Loucy (cell line): Measurements from ENCODE around the gene KDM4E.

Experiments
- EZH2phosphoT487 ChIP-seq: fragments of 200-600 bp; IDR thresholded peaks from 2 replicates; pipeline ENCODE4 v1.6.1; 2018; ENCODE audit warnings: antibody characterized with exemption, mild to moderate bottlenecking, moderate library complexity, borderline replicate concordance
- TF ChIP-seq, protein P1 (sequence below): fragments of 200-600 bp; sonication (generic); conservative IDR thresholded peaks from 2 replicates; pipeline ENCODE4 v1.5.1; 2014; ENCODE audit warnings: mild to moderate bottlenecking, antibody characterized with exemption, low read length

DNA sequence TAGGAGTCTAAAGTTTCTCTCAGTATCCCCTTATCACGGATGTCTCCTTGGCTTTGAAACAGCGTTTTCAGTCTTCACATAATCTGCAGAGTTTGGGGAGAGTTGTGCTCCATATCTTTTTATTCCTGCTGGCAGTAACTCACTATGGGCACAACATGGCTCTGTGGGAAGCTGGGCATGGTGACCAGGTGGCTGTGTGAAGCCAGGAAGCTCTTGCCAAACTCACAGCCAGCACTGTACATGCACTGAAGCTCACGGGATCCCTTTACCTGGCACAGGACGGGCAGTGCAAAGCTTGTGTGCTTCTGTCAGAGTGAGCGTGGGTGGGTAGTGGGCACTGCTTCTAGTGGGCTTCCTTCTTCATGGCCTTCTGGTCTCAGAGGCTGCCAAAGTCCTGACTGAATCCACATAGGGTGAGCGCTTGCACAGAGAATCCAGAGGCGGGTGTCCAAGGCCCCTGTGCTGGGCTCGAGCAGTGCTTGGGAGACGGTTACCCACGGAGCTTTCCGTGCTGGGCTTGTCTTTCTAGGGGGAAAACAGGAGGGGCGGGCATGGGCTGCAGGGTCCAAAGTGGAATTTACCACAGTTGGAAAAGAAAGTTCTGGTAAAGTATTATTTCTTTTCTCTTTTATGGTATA, 10.8 kb upstream of the KDM4E start:
- TF ChIP-seq, protein P1, sequence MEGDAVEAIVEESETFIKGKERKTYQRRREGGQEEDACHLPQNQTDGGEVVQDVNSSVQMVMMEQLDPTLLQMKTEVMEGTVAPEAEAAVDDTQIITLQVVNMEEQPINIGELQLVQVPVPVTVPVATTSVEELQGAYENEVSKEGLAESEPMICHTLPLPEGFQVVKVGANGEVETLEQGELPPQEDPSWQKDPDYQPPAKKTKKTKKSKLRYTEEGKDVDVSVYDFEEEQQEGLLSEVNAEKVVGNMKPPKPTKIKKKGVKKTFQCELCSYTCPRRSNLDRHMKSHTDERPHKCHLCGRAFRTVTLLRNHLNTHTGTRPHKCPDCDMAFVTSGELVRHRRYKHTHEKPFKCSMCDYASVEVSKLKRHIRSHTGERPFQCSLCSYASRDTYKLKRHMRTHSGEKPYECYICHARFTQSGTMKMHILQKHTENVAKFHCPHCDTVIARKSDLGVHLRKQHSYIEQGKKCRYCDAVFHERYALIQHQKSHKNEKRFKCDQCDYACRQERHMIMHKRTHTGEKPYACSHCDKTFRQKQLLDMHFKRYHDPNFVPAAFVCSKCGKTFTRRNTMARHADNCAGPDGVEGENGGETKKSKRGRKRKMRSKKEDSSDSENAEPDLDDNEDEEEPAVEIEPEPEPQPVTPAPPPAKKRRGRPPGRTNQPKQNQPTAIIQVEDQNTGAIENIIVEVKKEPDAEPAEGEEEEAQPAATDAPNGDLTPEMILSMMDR = no peak
- no peak for TF ChIP-seq EZH2phosphoT487
